Measurements from ENCODE around the gene CISH. TPM values are rescaled to one million over a fixed set of nuclear protein-coding genes. Genes with fewer than 3 reads are reported as not detected.

Gene CISH
- total RNA-seq, 1 experiment from 2014 or later, result 0.57 TPM

- intact Hi-C loops (cut with micrococcal nuclease; ENCODE audit: unreplicated experiment), result no loop called here
- DNase-seq (ENCODE audit: low read depth, low spot score) (no peak), ATAC-seq (no peak)
- in situ Hi-C loops (cut with HindIII; ENCODE audit: low pct_unique_long_range_greater_than_20kb, low sequenced_read_pairs), result no loop called here
- TF ChIP-seq SIN3A (IDR thresholded peaks at IDR 0.05; ENCODE audit: borderline replicate concordance, insufficient read depth, low read depth, low read length), result no peak
- TF ChIP-seq REST (IDR thresholded peaks at IDR 0.05; ENCODE audit: insufficient read depth in 1 of 2, low read depth in 2 of 2, low read length in 1 of 2), result no peak
- no peak for TF ChIP-seq POLR2AphosphoS5 (IDR thresholded peaks at IDR 0.05; ENCODE audit: low read depth, low read length)
- TF ChIP-seq TCF7L2 (IDR thresholded peaks at IDR 0.05; ENCODE audit: low read depth, low read length), result no peak
- TF ChIP-seq CTCF (IDR thresholded peaks at IDR 0.05), result no peak
- no peaks in the 10 kb centered on the region for H3K27me3 ChIP-seq (ENCODE audit: control insufficient read depth, insufficient read depth, low read length)
- H3K9me3 ChIP-seq (ENCODE audit: control insufficient read depth, insufficient read depth, low read depth, low read length), result no peaks in the 10 kb centered on the region
- H3K4me1 ChIP-seq (ENCODE audit: control insufficient read depth, insufficient read depth, low read length), result peaks cover 11% of the 10 kb centered on the region
- no peaks in the 10 kb centered on the region for H3K36me3 ChIP-seq (ENCODE audit: control insufficient read depth, insufficient read depth, low read length)
- ChIA-PET CTCF (no interaction called here), POLR2A (no interaction called here)
- no TSS peak for BruUV-seq (replicated peaks)
- no peak overlapping the region for H3K4me3 ChIP-seq (ENCODE audit: low read depth in 2 of 2, low read length in 2 of 2)
- no peak overlapping the region for H3K27ac ChIP-seq (ENCODE audit: low read length)
Measured at GRCh38 chr3:50600141-50600753, 11.3 kb downstream of the CISH start.

GRCh38 chr3:50599716-50600118 is 11.9 kb downstream of the CISH start:
- H3K36me3 ChIP-seq (ENCODE audit: control insufficient read depth, insufficient read depth, low read length), result no peaks in the 10 kb centered on the region
- H3K9me3 ChIP-seq (ENCODE audit: control insufficient read depth, insufficient read depth, low read depth, low read length), result no peaks in the 10 kb centered on the region
- ATAC-seq, result no peak
- in situ Hi-C loops (cut with HindIII; ENCODE audit: low pct_unique_long_range_greater_than_20kb, low sequenced_read_pairs) (no loop called here), intact Hi-C loops (cut with micrococcal nuclease; ENCODE audit: unreplicated experiment) (no loop called here)
- no peaks in the 10 kb centered on the region for H3K27me3 ChIP-seq (ENCODE audit: control insufficient read depth, insufficient read depth, low read length)
- BruUV-seq (replicated peaks), result no TSS peak
- no peak overlapping the region for H3K27ac ChIP-seq (ENCODE audit: low read length)
- TF ChIP-seq CTCF (IDR thresholded peaks at IDR 0.05) (no peak), REST (IDR thresholded peaks at IDR 0.05; ENCODE audit: insufficient read depth in 1 of 2, low read depth in 2 of 2, low read length in 1 of 2) (no peak), TCF7L2 (IDR thresholded peaks at IDR 0.05; ENCODE audit: low read depth, low read length) (no peak), SIN3A (IDR thresholded peaks at IDR 0.05; ENCODE audit: borderline replicate concordance, insufficient read depth, low read depth, low read length) (no peak), POLR2AphosphoS5 (IDR thresholded peaks at IDR 0.05; ENCODE audit: low read depth, low read length) (no peak)
- DNase-seq (ENCODE audit: low read depth, low spot score), result no peak
- POLR2A ChIA-PET, result no interaction called here
- no peak overlapping the region for H3K4me3 ChIP-seq (ENCODE audit: low read depth in 2 of 2, low read length in 2 of 2)
- peaks cover 11% of the 10 kb centered on the region for H3K4me1 ChIP-seq (ENCODE audit: control insufficient read depth, insufficient read depth, low read length)
- CTCF ChIA-PET, result no interaction called here
